Upper lobe of left lung (tissue), 6 donors: ENCODE measurements around the gene ANKRD1. TPM values are rescaled to one million over a fixed set of nuclear protein-coding genes. Genes with fewer than 3 reads are reported as not detected.
A peak's percentile ranks its signal among the peaks of the same experiment; 100 is the strongest.

Source experiments
- ATAC-seq, 2 donors: fragments of 200-7000 bp; cut with Tn5 transposase; one replicate each; pipeline ENCODE4 v1.9.1; 2022; ENCODE audit warnings: mild to moderate bottlenecking in 2 of 2, moderate library complexity in 2 of 2; ENCODE audit not compliant: low FRiP score in 2 of 2
- DNase-seq, 2 donors: peaks; one replicate each; pipeline ENCODE4 v3.0.0-alpha.2; 2019 to 2020
- H3K27ac ChIP-seq, 4 donors: fragments of 200-600 bp; sonication (generic); one replicate each; pipeline ENCODE4 v1.5.1; 2016 to 2019
- H3K27me3 ChIP-seq, 4 donors: fragments of 200-600 bp; sonication (generic); one replicate each; pipeline ENCODE4 v1.5.1; 2017 to 2019
- H3K36me3 ChIP-seq, 4 donors: fragments of 200-600 bp; sonication (generic); one replicate each; pipeline ENCODE4 v1.5.1; 2016 to 2019
- H3K4me1 ChIP-seq, 4 donors: fragments of 200-600 bp; sonication (generic); one replicate each; pipeline ENCODE4 v1.5.1; 2018 to 2019
- H3K4me3 ChIP-seq, 4 donors: fragments of 200-600 bp; sonication (generic); one replicate each; pipeline ENCODE4 v1.5.1; 2017 to 2019; ENCODE audit warnings: mild to moderate bottlenecking in 2 of 4, moderate library complexity in 1 of 4
- H3K9me3 ChIP-seq, 4 donors: fragments of 200-600 bp; sonication (generic); one replicate each; pipeline ENCODE4 v1.5.1; 2018 to 2019
- CTCF ChIP-seq, 6 experiments: fragments of 450-650 bp in 4 of 6; fragments of 200-600 bp in 2 of 6; sonication (generic) in 2 of 6; IDR thresholded peaks; one replicate each; pipeline ENCODE4 v1.5.1; 2016 to 2019; ENCODE audit warnings: antibody characterized with exemption in 6 of 6
- EP300 ChIP-seq, 4 donors: sonication (generic); formaldehyde crosslinking; IDR thresholded peaks; one replicate each; pipeline ENCODE4 v1.5.1; 2017; ENCODE audit warnings: antibody characterized with exemption in 4 of 4, control low read depth in 2 of 4
- POLR2A ChIP-seq, 4 donors: fragments of 450-650 bp; IDR thresholded peaks; one replicate each; pipeline ENCODE4 v1.5.1; 2016 to 2017; ENCODE audit warnings: antibody characterized with exemption in 4 of 4, mild to moderate bottlenecking in 2 of 4
- POLR2AphosphoS5 ChIP-seq, 2 donors: sonication (generic); formaldehyde crosslinking; IDR thresholded peaks; one replicate each; pipeline ENCODE4 v1.5.1; 2017; ENCODE audit warnings: antibody characterized with exemption in 2 of 2
- WGBS, 2 donors: methylation state at CpG; one replicate each; pipeline ENCODE4 v1.1.5; 2017 to 2018; 5-methylcytosine and 5-hydroxymethylcytosine counted together
- total RNA-seq, 6 donors: library from RNA; depleted of rRNA in 4 of 6; stranded (reverse); fragments of >200 nt in 4 of 6; gene quantifications; one replicate each; pipeline versions ENCODE4 v1.1.0 to v1.2.1, GENCODE V29; 2016 to 2021
- donor health status: DM: no; HTN: no; CAD: no; lungs with moderate emphysema.
- donor health status: DM: no; HTN: yes; CAD: no; lungs with severe emphysema.

Gene ANKRD1
- total RNA-seq, 6 donors from 2014 or later, result 28.0 to 223 (median 46.6) TPM; not detected in 1

- whole genome bisulfite sequencing, 2 donors, result 68 to 79% methylated on average over 2 of the region's 2 CpGs
- Histone ChIP-seq H3K27ac (no peak overlapping the region), H3K36me3 (no peaks in the 10 kb centered on the region), H3K4me1 (peaks cover 0 to 5% (median 0%) of the 10 kb centered on the region in 4 donors), H3K9me3 (no peaks in the 10 kb centered on the region), H3K4me3 (no peak overlapping the region), H3K27me3 (no peaks in the 10 kb centered on the region)
- DNase-seq (no peak), ATAC-seq (no peak)
- TF ChIP-seq POLR2AphosphoS5 (IDR thresholded peaks at IDR 0.05) (no peak), CTCF (IDR thresholded peaks at IDR 0.05) (no peak), POLR2A (IDR thresholded peaks at IDR 0.05) (no peak), EP300 (IDR thresholded peaks at IDR 0.05) (no peak)
These were observed 2.3 kb upstream of the ANKRD1 start for GRCh38 chr10:90923111-90923731.

- no peak overlapping the region for H3K4me3 ChIP-seq
- H3K27me3 ChIP-seq, result no peaks in the 10 kb centered on the region
- WGBS, 2 donors, result 90 to 95% methylated on average over 3 of the region's 3 CpGs
- no peak for TF ChIP-seq POLR2AphosphoS5 (IDR thresholded peaks at IDR 0.05)
- TF ChIP-seq EP300 (IDR thresholded peaks at IDR 0.05), result no peak
- no peak for TF ChIP-seq POLR2A (IDR thresholded peaks at IDR 0.05)
- no peak for TF ChIP-seq CTCF (IDR thresholded peaks at IDR 0.05)
- DNase-seq (no peak), ATAC-seq (no peak)
- H3K36me3 ChIP-seq, result no peaks in the 10 kb centered on the region
- no peaks in the 10 kb centered on the region for H3K9me3 ChIP-seq
- H3K4me1 ChIP-seq, result peaks cover 0 to 5% (median 0%) of the 10 kb centered on the region in 4 donors
- H3K27ac ChIP-seq, result no peak overlapping the region
These were observed 1.0 kb upstream of the ANKRD1 start for GRCh38 chr10:90921906-90922305.

- Histone ChIP-seq H3K27me3 (no peaks in the 10 kb centered on the region), H3K4me1 (peaks cover 0 to 5% (median 0%) of the 10 kb centered on the region in 4 donors), H3K9me3 (no peaks in the 10 kb centered on the region), H3K36me3 (no peaks in the 10 kb centered on the region), H3K4me3 (peak overlapping the region in 1 of 4 donors; percentile 11), H3K27ac (peak overlapping the region in 1 of 4 donors; percentile 14)
- DNase-seq (no peak), ATAC-seq (no peak)
- no peak for TF ChIP-seq CTCF (IDR thresholded peaks at IDR 0.05)
- WGBS, 2 donors, result 75 to 83% methylated on average over 7 to 8 of the region's 8 CpGs
These were observed 958 bp downstream of the ANKRD1 start for GRCh38 chr10:90919683-90920574.

GRCh38 chr10:90917968-90918318, 2.9 kb downstream of the ANKRD1 start:
- Histone ChIP-seq H3K36me3 (no peaks in the 10 kb centered on the region), H3K9me3 (no peaks in the 10 kb centered on the region), H3K4me3 (no peak overlapping the region), H3K27me3 (no peaks in the 10 kb centered on the region), H3K4me1 (peaks cover 0 to 5% (median 0%) of the 10 kb centered on the region in 4 donors), H3K27ac (no peak overlapping the region)
- ATAC-seq (no peak), DNase-seq (no peak)
- TF ChIP-seq POLR2A (IDR thresholded peaks at IDR 0.05) (no peak), EP300 (IDR thresholded peaks at IDR 0.05) (no peak), POLR2AphosphoS5 (IDR thresholded peaks at IDR 0.05) (no peak), CTCF (IDR thresholded peaks at IDR 0.05) (no peak)
- 84 to 88% methylated on average over 3 of the region's 3 CpGs for WGBS, 2 donors
